ENCODE measurements around the gene IRAK2.
"Not testable (repeated sequence)": the region's sequence is repeated elsewhere in the genome, so short reads cannot be mapped to it uniquely, and the experiment has no call there.

Gene IRAK2

DNA sequence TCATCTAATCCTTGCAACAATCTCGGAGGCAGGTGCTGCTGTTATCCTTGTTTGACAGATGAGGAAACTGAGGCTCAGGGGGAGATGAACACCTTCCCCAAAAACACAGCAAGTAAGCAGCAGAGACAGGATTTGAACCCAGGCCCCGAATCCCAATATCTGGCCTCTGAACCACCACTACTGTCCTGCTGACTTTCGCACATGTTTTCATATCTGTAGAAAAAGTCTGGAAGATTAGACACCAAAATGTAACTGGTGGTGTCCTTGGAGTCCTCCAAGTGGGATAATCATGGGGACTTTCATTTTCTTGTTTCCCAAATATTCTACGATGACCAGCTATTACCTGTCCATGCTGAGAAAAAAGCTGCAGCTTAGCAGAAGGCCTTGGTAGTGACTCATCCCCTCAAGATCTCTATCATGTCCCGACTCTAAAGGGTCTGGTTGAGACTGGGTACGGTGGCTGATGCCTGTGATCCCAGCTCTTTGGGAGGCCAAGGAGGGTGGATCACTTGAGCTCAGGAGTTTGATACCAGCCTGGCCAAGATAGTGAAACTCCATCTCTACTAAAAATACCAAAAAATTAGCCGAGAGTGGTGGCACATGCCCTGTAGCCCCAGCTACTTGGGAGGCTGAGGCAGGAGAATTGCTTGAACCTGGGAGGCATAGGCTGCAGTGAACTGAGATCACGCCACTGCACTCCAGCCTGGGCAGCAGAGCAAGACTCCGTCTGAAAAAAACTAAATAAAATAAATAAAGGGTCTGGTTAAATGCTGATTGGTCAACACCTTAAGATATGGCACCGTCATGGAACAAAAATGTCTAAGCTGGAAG, 8.6 kb downstream of the IRAK2 start:
- ChIA-PET POLR2A (ENCODE audit: low non-redundant PET) (no interaction called here), CTCF (interaction anchor here (0.8 kb wide), 1 partner anchor 16 kb away, joined by 3 read pairs; no protein-coding TSS in a partner anchor)
- peak overlapping the region; percentile 28; the same call in 1 of the 2 replicates for H3K27ac ChIP-seq
- TF ChIP-seq, protein P1, sequence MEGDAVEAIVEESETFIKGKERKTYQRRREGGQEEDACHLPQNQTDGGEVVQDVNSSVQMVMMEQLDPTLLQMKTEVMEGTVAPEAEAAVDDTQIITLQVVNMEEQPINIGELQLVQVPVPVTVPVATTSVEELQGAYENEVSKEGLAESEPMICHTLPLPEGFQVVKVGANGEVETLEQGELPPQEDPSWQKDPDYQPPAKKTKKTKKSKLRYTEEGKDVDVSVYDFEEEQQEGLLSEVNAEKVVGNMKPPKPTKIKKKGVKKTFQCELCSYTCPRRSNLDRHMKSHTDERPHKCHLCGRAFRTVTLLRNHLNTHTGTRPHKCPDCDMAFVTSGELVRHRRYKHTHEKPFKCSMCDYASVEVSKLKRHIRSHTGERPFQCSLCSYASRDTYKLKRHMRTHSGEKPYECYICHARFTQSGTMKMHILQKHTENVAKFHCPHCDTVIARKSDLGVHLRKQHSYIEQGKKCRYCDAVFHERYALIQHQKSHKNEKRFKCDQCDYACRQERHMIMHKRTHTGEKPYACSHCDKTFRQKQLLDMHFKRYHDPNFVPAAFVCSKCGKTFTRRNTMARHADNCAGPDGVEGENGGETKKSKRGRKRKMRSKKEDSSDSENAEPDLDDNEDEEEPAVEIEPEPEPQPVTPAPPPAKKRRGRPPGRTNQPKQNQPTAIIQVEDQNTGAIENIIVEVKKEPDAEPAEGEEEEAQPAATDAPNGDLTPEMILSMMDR (conservative IDR thresholded peaks at IDR 0.05; ENCODE audit: low read depth) = no peak
- DNase-seq (ENCODE audit: low spot score) = no peak

DNA sequence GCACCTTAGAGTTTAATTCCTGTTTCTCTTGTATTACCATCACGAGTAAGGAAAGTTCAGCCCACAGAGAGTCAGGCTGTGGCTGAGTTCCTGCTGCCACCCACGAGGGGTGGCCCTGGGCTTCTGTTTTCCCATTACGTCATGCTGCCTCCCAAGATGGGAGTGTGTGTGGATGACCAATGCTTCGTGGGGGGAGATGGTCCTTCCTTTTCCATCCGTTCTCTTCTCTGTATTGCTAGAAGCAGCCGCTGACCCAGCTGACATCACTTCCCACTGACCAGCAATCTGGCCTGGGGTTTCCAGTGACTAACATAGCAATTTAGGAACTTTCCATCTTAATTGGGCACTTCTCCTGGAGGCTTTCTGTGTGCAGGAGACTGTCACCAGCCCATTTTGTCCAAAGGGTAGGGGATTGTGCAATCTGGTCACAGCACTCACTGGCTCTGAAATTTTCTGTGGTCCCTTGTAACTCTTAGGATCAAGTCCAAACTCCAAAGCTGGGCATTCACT, 9.3 kb downstream of the IRAK2 start:
- TF ChIP-seq, protein P1 (conservative IDR thresholded peaks at IDR 0.05; ENCODE audit: low read depth) = no peak
- DNase-seq (ENCODE audit: low spot score) = no peak
- ChIA-PET CTCF (interaction anchor here (0.8 kb wide), 1 partner anchor 16 kb away, joined by 3 read pairs; no protein-coding TSS in a partner anchor), POLR2A (ENCODE audit: low non-redundant PET) (no interaction called here)
- H3K27ac ChIP-seq = peak overlapping the region; percentile 28; the same call in 1 of the 2 replicates

DNA sequence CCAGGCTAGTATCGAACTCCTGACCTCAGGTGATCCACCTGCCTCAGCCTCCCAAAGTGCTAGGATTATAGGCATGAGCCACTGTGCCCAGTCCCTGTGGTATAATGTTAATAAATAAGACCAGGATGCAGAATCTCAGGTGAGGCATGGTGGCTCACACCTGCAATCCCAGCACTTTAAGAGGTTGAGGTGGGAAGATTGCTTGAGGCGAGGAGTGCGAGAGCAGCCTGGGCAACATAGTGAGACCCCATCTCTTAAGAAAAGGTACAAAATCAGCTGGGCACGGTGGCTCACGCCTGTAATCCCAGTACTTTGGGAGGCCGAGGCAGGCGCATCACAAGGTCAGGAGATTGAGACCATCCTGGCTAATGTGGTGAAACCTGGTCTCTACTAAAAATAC, 10.6 kb downstream of the IRAK2 start:
- CTCF ChIA-PET; DNase-seq (ENCODE audit: low spot score); POLR2A ChIA-PET (ENCODE audit: low non-redundant PET); H3K27ac ChIP-seq: not testable (repeated sequence)

DNA sequence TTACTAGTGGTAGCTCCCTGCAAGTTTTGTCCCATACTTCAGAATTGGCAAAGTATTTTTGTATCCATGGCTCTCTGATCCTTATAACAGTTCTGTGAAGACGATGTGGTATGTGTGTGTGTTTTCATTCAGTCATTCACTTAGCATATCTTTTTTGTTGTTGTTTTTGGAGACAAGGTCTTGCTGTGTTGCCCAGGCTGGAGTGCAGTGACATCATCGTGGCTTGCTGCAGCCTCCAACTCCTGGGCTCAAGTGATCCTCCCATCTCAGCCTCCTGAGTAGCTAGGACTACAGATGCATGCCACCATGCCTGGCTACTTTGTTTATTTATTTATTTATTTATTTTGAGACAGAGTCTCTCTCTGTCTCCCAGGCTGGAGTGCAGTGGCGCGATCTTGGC, 11.4 kb downstream of the IRAK2 start:
- POLR2A ChIA-PET (ENCODE audit: low non-redundant PET) = interaction anchor here (0.6 kb wide), 1 partner anchor 11 kb away, joined by 6 read pairs; the partner anchor contains the start of gene IRAK2
- DNase-seq (ENCODE audit: low spot score); H3K27ac ChIP-seq; CTCF ChIA-PET: not testable (repeated sequence)

DNA sequence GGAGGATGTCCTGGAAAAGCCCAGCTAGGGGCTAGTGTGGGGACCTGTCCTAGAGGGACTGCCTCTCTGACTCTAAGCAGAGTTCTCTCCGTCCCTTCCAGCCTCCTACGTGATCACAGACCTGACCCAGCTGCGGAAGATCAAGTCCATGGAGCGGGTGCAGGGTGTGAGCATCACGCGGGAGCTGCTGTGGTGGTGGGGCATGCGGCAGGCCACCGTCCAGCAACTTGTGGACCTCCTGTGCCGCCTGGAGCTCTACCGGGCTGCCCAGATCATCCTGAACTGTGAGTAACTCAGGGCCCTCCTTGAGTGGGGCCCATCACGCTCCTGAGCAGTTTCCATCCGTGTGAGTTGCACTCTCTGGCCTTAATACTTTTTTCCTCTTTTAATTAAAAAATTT, 13.0 kb downstream of the IRAK2 start:
- peak overlapping the region; percentile 41 for H3K27ac ChIP-seq
- no peak for DNase-seq (ENCODE audit: low spot score)
- ChIA-PET CTCF (no interaction called here), POLR2A (ENCODE audit: low non-redundant PET) (no interaction called here)
- TF ChIP-seq, protein P1 (conservative IDR thresholded peaks at IDR 0.05; ENCODE audit: low read depth) = no peak

DNA sequence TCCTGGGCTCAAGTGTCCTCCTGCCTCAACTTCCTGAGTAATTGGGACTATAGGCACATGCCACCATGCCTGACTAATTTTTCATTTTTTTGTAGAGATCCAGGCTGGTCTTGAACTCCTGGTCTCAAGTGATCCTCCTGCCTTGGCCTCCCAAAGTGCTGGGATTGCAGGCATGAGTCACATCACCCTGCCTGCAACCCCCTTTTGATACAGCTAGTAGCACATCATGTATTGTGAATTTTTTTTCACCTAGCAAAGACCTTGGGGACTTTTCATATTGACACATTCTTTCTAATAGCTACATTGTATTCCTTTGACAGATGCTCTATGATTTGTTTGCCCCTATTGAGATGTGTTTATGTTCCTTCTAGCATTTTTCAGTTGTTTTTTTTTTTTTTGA, 14.2 kb downstream of the IRAK2 start:
- ChIA-PET CTCF (interaction anchor here (1.1 kb wide), 1 partner anchor 14 kb away, joined by 4 read pairs; the partner anchor contains the start of gene IRAK2), POLR2A (ENCODE audit: low non-redundant PET) (interaction anchor here (0.7 kb wide), 1 partner anchor 62 kb away, joined by 9 read pairs; no protein-coding TSS in a partner anchor)
- H3K27ac ChIP-seq = no peak overlapping the region

DNA sequence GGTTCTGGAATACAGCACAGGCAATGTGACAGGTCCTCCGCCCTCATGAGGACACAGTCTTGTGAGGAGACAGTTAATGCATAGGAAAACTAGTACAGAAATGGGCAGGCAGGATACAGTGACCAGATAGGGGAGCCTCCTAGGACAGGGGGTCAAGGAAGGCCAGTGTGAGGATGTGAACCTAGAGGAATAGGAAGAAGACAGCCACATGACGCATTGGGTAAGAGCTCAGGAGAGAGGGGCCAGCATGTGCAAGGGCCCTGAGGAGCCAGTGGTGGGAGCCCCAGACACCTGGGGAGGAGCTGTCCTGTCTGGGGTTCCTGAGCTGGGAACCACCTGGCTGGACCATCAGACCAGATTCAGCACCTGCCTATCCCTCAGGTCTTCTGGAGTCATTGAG, 15.6 kb downstream of the IRAK2 start:
- ChIA-PET POLR2A (ENCODE audit: low non-redundant PET) (no interaction called here), CTCF (interaction anchor here (0.7 kb wide), 1 partner anchor 43 kb away, joined by 3 read pairs; no protein-coding TSS in a partner anchor)
- DNase-seq (ENCODE audit: low spot score) = no peak
- TF ChIP-seq, protein P1 (conservative IDR thresholded peaks at IDR 0.05; ENCODE audit: low read depth) = no peak
- H3K27ac ChIP-seq = peak overlapping the region; percentile 15; the same call in 1 of the 2 replicates

More for the DNA sequence above, 14.2 kb downstream of the IRAK2 start:
- TF ChIP-seq, protein P1 (conservative IDR thresholded peaks at IDR 0.05; ENCODE audit: low read depth) = no peak
- no peak for DNase-seq (ENCODE audit: low spot score)

Data from RWPE1 (cell line).